Measurements from ENCODE around the gene CADPS.

GRCh38 chr3:62724503-62724902, 150.7 kb downstream of the CADPS start:
- TF ChIP-seq POLR2A (IDR thresholded peaks at IDR 0.05) (no peak), CTCF (IDR thresholded peaks at IDR 0.05) (no peak)
